NT2/D1 (cell line): ENCODE measurements around the gene ANP32E.

ENCODE experiments used
- YY1 ChIP-seq: IDR thresholded peaks from 2 replicates; pipeline ENCODE4 v1.6.1; 2011; ENCODE audit not compliant: insufficient read length, insufficient read depth
- ZNF274 ChIP-seq: IDR thresholded peaks from 2 replicates; pipeline ENCODE4 v1.6.1; 2011; ENCODE audit warnings: mild to moderate bottlenecking, low read depth, low read length

GRCh38 chr1:150212070-150212469, 23.8 kb downstream of the ANP32E start:
- TF ChIP-seq ZNF274 (no peak), YY1 (no peak)
